Panc1 (cell line): ENCODE measurements around the gene TREX2.

ENCODE experiments used
- SIN3A ChIP-seq: IDR thresholded peaks from 2 replicates; pipeline ENCODE4 v1.6.1; 2012; ENCODE audit warnings: low read depth, mild to moderate bottlenecking, low read length, moderate library complexity, borderline replicate concordance; ENCODE audit not compliant: insufficient read depth
- TF ChIP-seq, protein P1 (sequence below): fragments of 450-650 bp; IDR thresholded peaks from 2 replicates; pipeline ENCODE4 v1.5.1; 2017; ENCODE audit warnings: mild to moderate bottlenecking

DNA sequence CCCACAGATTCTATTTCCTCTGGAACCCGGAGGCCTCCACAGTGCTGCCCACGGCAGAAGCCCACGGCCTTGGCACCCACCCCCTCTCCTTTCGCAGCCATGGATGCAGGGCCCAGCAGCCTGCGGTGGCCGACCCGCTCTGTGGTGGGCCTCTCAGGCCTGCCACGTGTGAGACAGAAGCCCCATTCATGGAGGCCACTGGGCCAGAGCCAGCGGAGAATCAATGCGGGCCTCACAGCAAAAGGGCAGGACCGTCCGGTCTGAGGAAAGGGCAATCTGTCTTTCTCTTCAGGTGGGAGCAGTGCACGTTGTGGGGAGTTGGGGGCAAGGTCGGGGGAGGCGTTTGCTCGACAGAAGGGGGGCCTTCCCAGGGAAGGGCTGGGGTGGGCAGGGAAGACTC, 32.9 kb upstream of the TREX2 start:
- TF ChIP-seq, protein P1, sequence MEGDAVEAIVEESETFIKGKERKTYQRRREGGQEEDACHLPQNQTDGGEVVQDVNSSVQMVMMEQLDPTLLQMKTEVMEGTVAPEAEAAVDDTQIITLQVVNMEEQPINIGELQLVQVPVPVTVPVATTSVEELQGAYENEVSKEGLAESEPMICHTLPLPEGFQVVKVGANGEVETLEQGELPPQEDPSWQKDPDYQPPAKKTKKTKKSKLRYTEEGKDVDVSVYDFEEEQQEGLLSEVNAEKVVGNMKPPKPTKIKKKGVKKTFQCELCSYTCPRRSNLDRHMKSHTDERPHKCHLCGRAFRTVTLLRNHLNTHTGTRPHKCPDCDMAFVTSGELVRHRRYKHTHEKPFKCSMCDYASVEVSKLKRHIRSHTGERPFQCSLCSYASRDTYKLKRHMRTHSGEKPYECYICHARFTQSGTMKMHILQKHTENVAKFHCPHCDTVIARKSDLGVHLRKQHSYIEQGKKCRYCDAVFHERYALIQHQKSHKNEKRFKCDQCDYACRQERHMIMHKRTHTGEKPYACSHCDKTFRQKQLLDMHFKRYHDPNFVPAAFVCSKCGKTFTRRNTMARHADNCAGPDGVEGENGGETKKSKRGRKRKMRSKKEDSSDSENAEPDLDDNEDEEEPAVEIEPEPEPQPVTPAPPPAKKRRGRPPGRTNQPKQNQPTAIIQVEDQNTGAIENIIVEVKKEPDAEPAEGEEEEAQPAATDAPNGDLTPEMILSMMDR = no peak
- TF ChIP-seq SIN3A = no peak
